HL-60 (cell line): Measurements from ENCODE around the gene UPK1A.

Source experiments
- DNase-seq, 2 experiments: peaks; one replicate each; pipeline ENCODE4 v3.0.0-alpha.2; 2010 to 2020; ENCODE audit warnings: low read depth in 1 of 2, low spot score in 1 of 2
- H3K27ac ChIP-seq: fragments of 250-450 bp; sonication (Bioruptor Pico); replicated peaks from 2 replicates; pipeline ENCODE4 v1.5.1; 2020; ENCODE audit warnings: mild to moderate bottlenecking, moderate library complexity
- H3K27me3 ChIP-seq: fragments of 250-450 bp; sonication (Bioruptor Pico); 2 replicates; pipeline ENCODE4 v1.5.1; 2021; ENCODE audit warnings: mild to moderate bottlenecking, moderate library complexity; ENCODE audit not compliant: insufficient read depth, poor library complexity, severe bottlenecking
- H3K4me3 ChIP-seq: replicated peaks from 2 replicates; pipeline ENCODE4 v1.5.1; 2011; ENCODE audit warnings: mild to moderate bottlenecking, control low read depth, low read length; ENCODE audit not compliant: insufficient read depth
- GABPA ChIP-seq: IDR thresholded peaks from 2 replicates; pipeline ENCODE4 v1.6.1; 2012; ENCODE audit warnings: low read depth
- POLR2AphosphoS5 ChIP-seq: IDR thresholded peaks from 2 replicates; pipeline ENCODE4 v1.6.1; 2012; ENCODE audit warnings: low read depth
- SPI1 ChIP-seq: IDR thresholded peaks from 2 replicates; pipeline ENCODE4 v1.6.1; 2012; ENCODE audit warnings: low read depth, mild to moderate bottlenecking, borderline replicate concordance
- TF ChIP-seq, protein P1 (sequence below): IDR thresholded peaks from 2 replicates; pipeline ENCODE4 v1.6.1; 2012; ENCODE audit warnings: low read depth; ENCODE audit not compliant: insufficient replicate concordance
- TF ChIP-seq, protein P2 (sequence below): IDR thresholded peaks from one replicate; pipeline ENCODE4 v1.5.1; 2011; ENCODE audit warnings: low read length, control low read depth, inconsistent platforms; ENCODE audit not compliant: insufficient read depth

UPK1A gene

DNA sequence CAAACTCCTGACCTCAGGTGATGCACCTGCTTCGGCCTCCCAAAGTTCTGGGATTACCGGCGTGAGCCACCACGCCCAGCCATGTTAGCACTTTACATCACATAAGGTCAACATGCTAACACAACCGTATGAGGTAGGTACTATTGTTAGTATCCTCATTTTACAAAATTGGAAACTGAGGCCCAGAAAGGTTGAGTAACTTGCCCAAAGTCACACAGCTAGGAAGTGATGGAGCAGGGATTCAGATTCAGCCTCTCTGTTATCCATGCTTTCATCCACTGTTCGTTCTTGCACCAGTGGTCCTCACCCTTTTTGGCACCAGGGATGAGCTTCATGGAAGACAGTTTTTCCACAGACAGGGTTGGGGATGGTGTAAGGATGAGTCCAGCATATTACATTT is 9.6 kb upstream of the UPK1A start:
- Histone ChIP-seq H3K4me3 (no peak overlapping the region), H3K27me3 (no peaks in the 10 kb centered on the region), H3K27ac (no peak overlapping the region)
- TF ChIP-seq, protein P1, sequence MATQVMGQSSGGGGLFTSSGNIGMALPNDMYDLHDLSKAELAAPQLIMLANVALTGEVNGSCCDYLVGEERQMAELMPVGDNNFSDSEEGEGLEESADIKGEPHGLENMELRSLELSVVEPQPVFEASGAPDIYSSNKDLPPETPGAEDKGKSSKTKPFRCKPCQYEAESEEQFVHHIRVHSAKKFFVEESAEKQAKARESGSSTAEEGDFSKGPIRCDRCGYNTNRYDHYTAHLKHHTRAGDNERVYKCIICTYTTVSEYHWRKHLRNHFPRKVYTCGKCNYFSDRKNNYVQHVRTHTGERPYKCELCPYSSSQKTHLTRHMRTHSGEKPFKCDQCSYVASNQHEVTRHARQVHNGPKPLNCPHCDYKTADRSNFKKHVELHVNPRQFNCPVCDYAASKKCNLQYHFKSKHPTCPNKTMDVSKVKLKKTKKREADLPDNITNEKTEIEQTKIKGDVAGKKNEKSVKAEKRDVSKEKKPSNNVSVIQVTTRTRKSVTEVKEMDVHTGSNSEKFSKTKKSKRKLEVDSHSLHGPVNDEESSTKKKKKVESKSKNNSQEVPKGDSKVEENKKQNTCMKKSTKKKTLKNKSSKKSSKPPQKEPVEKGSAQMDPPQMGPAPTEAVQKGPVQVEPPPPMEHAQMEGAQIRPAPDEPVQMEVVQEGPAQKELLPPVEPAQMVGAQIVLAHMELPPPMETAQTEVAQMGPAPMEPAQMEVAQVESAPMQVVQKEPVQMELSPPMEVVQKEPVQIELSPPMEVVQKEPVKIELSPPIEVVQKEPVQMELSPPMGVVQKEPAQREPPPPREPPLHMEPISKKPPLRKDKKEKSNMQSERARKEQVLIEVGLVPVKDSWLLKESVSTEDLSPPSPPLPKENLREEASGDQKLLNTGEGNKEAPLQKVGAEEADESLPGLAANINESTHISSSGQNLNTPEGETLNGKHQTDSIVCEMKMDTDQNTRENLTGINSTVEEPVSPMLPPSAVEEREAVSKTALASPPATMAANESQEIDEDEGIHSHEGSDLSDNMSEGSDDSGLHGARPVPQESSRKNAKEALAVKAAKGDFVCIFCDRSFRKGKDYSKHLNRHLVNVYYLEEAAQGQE = no peak
- TF ChIP-seq GABPA (no peak), SPI1 (no peak), POLR2AphosphoS5 (no peak)
- TF ChIP-seq, protein P2, sequence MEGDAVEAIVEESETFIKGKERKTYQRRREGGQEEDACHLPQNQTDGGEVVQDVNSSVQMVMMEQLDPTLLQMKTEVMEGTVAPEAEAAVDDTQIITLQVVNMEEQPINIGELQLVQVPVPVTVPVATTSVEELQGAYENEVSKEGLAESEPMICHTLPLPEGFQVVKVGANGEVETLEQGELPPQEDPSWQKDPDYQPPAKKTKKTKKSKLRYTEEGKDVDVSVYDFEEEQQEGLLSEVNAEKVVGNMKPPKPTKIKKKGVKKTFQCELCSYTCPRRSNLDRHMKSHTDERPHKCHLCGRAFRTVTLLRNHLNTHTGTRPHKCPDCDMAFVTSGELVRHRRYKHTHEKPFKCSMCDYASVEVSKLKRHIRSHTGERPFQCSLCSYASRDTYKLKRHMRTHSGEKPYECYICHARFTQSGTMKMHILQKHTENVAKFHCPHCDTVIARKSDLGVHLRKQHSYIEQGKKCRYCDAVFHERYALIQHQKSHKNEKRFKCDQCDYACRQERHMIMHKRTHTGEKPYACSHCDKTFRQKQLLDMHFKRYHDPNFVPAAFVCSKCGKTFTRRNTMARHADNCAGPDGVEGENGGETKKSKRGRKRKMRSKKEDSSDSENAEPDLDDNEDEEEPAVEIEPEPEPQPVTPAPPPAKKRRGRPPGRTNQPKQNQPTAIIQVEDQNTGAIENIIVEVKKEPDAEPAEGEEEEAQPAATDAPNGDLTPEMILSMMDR = no peak
- DNase-seq = no peak

DNA sequence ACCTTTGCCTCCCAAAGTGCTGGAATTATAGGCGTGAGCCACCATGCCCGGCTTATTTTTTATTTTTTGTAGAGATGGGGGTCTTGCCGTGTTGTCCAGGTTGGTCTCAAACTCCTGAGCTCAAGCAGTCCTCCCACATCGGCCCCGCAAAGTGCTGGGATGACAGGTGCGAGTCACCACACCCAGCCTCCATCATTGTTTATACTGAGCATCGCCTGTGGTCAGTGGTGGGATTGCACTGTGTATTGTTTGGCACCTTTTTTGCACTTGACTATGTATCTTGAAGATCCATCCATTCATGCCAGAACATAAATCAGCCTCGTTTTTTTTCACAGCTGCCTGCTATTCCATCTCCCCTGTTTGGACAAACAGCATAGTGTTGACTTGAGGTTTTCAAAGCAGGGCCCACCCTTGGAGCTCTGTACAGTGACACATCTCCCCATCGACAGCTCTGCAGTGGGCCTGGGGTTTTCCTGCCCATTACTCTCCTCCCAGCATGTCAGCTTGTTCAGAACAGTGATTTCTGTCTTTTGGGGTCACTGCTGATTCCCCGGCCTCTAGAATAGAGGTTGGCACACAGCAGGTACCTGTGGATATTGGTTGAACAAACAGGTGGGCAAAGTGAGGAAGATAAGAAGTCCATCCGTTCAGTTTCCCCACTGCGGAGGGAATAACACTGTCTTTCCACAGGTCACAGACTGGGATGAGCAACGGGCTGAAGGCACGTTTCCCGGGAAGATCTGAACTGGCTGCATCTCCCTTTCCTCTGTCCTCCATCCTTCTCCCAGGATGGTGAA is 8.2 kb upstream of the UPK1A start:
- Histone ChIP-seq H3K27ac (no peak overlapping the region), H3K27me3 (no peaks in the 10 kb centered on the region), H3K4me3 (no peak overlapping the region)
- DNase-seq = no peak
- TF ChIP-seq, protein P2 = no peak
- TF ChIP-seq SPI1 (no peak), POLR2AphosphoS5 (no peak), GABPA (no peak)
- TF ChIP-seq, protein P1 = no peak

DNA sequence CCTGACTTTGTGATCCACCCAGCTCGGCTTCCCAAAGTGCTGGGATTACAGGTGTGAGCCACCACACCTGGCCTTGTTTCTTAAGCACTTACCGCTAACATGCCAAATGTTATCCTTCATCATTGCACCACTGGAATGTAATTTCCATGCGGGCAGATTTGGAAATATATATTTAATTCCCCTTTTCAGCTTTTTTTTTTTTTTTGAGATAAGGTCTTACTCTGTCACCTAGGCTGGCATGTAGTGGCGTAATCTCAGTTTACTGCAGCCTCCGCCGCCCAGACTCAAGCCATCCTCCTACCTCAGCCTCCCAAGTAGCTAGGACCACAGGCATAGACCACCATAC is 4.3 kb upstream of the UPK1A start:
- Histone ChIP-seq H3K4me3 (no peak overlapping the region), H3K27ac (no peak overlapping the region), H3K27me3 (no peaks in the 10 kb centered on the region)
- DNase-seq = no peak
- TF ChIP-seq SPI1 (no peak), POLR2AphosphoS5 (no peak), GABPA (no peak)
- TF ChIP-seq, protein P2 = no peak
- TF ChIP-seq, protein P1 = no peak
